Neural progenitor cell (in vitro differentiated cells): Measurements from ENCODE around the gene MUC12. TPM values are rescaled to one million over a fixed set of nuclear protein-coding genes. Genes with fewer than 3 reads are reported as not detected.
A peak's percentile ranks its signal among the peaks of the same experiment; 100 is the strongest.

ENCODE experiments used
- DNase-seq: peaks from one replicate; pipeline ENCODE4 v3.0.0-alpha.2; 2016; ENCODE audit warnings: low spot score
- H2AFZ ChIP-seq: fragments of 200-600 bp; sonication (generic); replicated peaks from 2 replicates; pipeline ENCODE4 v1.6.1; 2016; ENCODE audit warnings: antibody characterized with exemption
- H3F3A ChIP-seq: fragments of 200-600 bp; sonication (generic); 2 replicates; pipeline ENCODE4 v1.6.1; 2016; ENCODE audit warnings: antibody characterized with exemption, low read depth
- H3K27ac ChIP-seq: fragments of 200-600 bp; sonication (generic); 2 replicates; pipeline ENCODE4 v1.5.1; 2016; ENCODE audit warnings: mild to moderate bottlenecking
- H3K27me3 ChIP-seq: fragments of 200-600 bp; sonication (generic); 2 replicates; pipeline ENCODE4 v1.6.1; 2016; ENCODE audit warnings: mild to moderate bottlenecking, moderate library complexity
- H3K36me3 ChIP-seq: fragments of 200-600 bp; sonication (generic); 2 replicates; pipeline ENCODE4 v1.5.1; 2016
- H3K4me1 ChIP-seq: fragments of 200-600 bp; sonication (generic); 2 replicates; pipeline ENCODE4 v1.6.1; 2016; ENCODE audit warnings: mixed run types
- H3K4me2 ChIP-seq: fragments of 200-600 bp; sonication (generic); 2 replicates; pipeline ENCODE4 v1.6.1; 2016
- H3K4me3 ChIP-seq: fragments of 200-600 bp; sonication (generic); 2 replicates; pipeline ENCODE4 v1.5.1; 2016
- H3K79me2 ChIP-seq: fragments of 200-600 bp; sonication (generic); 2 replicates; pipeline ENCODE4 v1.6.1; 2016; ENCODE audit warnings: low read depth
- H3K9ac ChIP-seq: fragments of 200-600 bp; sonication (generic); 2 replicates; pipeline ENCODE4 v1.6.1; 2016
- H3K9me3 ChIP-seq: fragments of 200-600 bp; sonication (generic); 2 replicates; pipeline ENCODE4 v1.5.1; 2016; ENCODE audit warnings: low read depth
- H4K20me1 ChIP-seq: fragments of 200-600 bp; sonication (generic); 2 replicates; pipeline ENCODE4 v1.6.1; 2016; ENCODE audit warnings: low read depth
- H3K27ac Mint-ChIP-seq: 3 replicates; pipeline ENCODE4 v1.8.0; 2021; ENCODE audit warnings: mixed read lengths
- H3K27me3 Mint-ChIP-seq: 2 replicates; pipeline ENCODE4 v1.8.0; 2022; ENCODE audit warnings: low read depth, mild to moderate bottlenecking, inconsistent platforms, moderate library complexity, mixed read lengths; ENCODE audit not compliant: insufficient read depth
- H3K36me3 Mint-ChIP-seq: 3 replicates; pipeline ENCODE4 v1.8.0; 2021; ENCODE audit warnings: mixed read lengths
- H3K4me1 Mint-ChIP-seq: 3 replicates; pipeline ENCODE4 v1.8.0; 2021; ENCODE audit warnings: mixed read lengths
- H3K4me3 Mint-ChIP-seq: 3 replicates; pipeline ENCODE4 v1.8.0; 2021; ENCODE audit warnings: mild to moderate bottlenecking, moderate library complexity, mixed read lengths
- H3K9me3 Mint-ChIP-seq: 3 replicates; pipeline ENCODE4 v1.8.0; 2020; ENCODE audit warnings: mixed read lengths
- EZH2 ChIP-seq: fragments of 200-600 bp; sonication (generic); IDR thresholded peaks from 2 replicates; pipeline ENCODE4 v1.6.1; 2017; ENCODE audit warnings: antibody characterized with exemption, mild to moderate bottlenecking, moderate library complexity
- EZH2phosphoT487 ChIP-seq: fragments of 200-600 bp; sonication (generic); IDR thresholded peaks from 2 replicates; pipeline ENCODE4 v1.6.1; 2017; ENCODE audit warnings: antibody characterized with exemption
- total RNA-seq: library from RNA; depleted of rRNA; stranded (reverse); fragments of >200 nt; gene quantifications from 2 replicates; pipeline ENCODE4 v1.2.3, GENCODE V29; 2015; ENCODE audit warnings: low replicate concordance
- TF ChIP-seq, protein P1 (sequence below): fragments of 200-600 bp; sonication (generic); IDR thresholded peaks from 2 replicates; pipeline ENCODE4 v1.5.1; 2017; ENCODE audit warnings: antibody characterized with exemption, mild to moderate bottlenecking

MUC12 gene
- total RNA-seq, 1 donor from 2014 or later: not detected

DNA sequence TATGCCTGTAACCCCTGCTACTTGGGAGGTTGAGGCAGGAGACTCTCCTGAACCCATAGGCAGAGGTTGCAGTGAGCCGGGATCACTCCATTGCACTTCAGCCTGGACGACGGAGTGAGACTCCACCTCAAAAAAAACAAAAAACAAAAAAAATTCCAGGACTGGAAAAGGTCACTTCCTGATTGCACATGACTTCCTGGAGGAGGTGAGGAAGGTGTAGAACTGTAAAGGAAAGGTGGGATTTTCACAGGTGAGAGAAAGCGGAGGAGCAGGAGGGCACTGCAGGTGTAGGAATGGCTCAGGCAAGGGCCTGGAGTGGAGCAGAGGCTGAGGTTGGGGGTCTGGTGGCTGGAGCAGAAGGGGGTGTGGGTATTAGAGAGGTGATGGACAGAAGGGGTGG lies 23.3 kb upstream of the MUC12 start:
- H3K36me3 Mint-ChIP-seq: no peaks in the 10 kb centered on the region
- no peak overlapping the region for H3K4me3 Mint-ChIP-seq
- peaks cover 10% of the 10 kb centered on the region for H3K4me1 Mint-ChIP-seq
- H3K36me3 ChIP-seq: no peaks in the 10 kb centered on the region
- H3K4me1 ChIP-seq: peaks cover 18% of the 10 kb centered on the region
- no peak overlapping the region for H2AFZ ChIP-seq
- no peak overlapping the region for H3K4me3 ChIP-seq
- no peak overlapping the region for H3K4me2 ChIP-seq
- H3K9me3 ChIP-seq: no peaks in the 10 kb centered on the region
- H3K9ac ChIP-seq: no peak overlapping the region
- no peak for TF ChIP-seq EZH2
- DNase-seq: no peak
- no peaks in the 10 kb centered on the region for H3K79me2 ChIP-seq
- peaks cover 11% of the 10 kb centered on the region for H3F3A ChIP-seq
- no peak overlapping the region for H3K27ac Mint-ChIP-seq
- H4K20me1 ChIP-seq: no peaks in the 10 kb centered on the region
- peaks cover 8% of the 10 kb centered on the region for H3K27me3 Mint-ChIP-seq
- H3K27me3 ChIP-seq: peaks cover 15% of the 10 kb centered on the region
- H3K9me3 Mint-ChIP-seq: peaks cover 5% of the 10 kb centered on the region
- H3K27ac ChIP-seq: no peak overlapping the region

DNA sequence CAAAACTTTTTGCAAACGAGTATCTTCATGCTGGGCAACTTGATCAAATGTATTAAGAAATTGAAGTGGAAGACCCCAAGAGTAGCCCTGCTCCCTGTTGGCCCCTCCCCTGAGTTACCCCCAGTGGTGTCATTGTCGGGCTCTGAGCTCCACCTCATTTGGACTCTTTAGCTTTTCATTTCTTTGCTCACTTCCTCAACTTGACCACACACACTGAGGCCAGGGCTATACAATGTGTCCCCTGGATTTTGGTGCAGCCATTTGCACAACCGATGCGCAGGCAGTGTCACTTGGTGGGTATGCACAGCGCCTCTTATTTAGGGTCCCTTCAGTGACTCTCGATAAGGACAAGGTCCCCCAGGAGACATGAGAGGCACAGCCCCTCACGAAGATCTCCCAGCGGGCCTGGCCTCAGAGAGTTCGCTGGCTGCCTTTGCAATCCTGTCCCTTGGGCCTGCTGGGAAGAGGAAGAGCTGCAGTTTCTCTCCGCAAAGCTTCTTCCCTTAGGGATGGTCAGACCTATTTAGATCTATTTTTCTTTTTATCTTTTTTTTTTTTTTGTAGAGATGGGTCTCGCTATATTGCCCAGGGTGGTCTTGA lies 22.5 kb upstream of the MUC12 start:
- peaks cover 10% of the 10 kb centered on the region for H3K4me1 Mint-ChIP-seq
- H3K9ac ChIP-seq: no peak overlapping the region
- no peak overlapping the region for H3K27ac Mint-ChIP-seq
- DNase-seq: no peak
- H3K9me3 Mint-ChIP-seq: peaks cover 5% of the 10 kb centered on the region
- peaks cover 18% of the 10 kb centered on the region for H3K4me1 ChIP-seq
- H3K4me3 Mint-ChIP-seq: no peak overlapping the region
- H3K79me2 ChIP-seq: no peaks in the 10 kb centered on the region
- H3F3A ChIP-seq: peaks cover 19% of the 10 kb centered on the region
- H3K27me3 Mint-ChIP-seq: peaks cover 8% of the 10 kb centered on the region
- H3K36me3 ChIP-seq: no peaks in the 10 kb centered on the region
- no peaks in the 10 kb centered on the region for H4K20me1 ChIP-seq
- H2AFZ ChIP-seq: no peak overlapping the region
- H3K27me3 ChIP-seq: peaks cover 15% of the 10 kb centered on the region
- H3K36me3 Mint-ChIP-seq: no peaks in the 10 kb centered on the region
- H3K4me3 ChIP-seq: no peak overlapping the region
- H3K9me3 ChIP-seq: no peaks in the 10 kb centered on the region
- no peak overlapping the region for H3K4me2 ChIP-seq
- TF ChIP-seq EZH2phosphoT487: no peak
- TF ChIP-seq, protein P1, sequence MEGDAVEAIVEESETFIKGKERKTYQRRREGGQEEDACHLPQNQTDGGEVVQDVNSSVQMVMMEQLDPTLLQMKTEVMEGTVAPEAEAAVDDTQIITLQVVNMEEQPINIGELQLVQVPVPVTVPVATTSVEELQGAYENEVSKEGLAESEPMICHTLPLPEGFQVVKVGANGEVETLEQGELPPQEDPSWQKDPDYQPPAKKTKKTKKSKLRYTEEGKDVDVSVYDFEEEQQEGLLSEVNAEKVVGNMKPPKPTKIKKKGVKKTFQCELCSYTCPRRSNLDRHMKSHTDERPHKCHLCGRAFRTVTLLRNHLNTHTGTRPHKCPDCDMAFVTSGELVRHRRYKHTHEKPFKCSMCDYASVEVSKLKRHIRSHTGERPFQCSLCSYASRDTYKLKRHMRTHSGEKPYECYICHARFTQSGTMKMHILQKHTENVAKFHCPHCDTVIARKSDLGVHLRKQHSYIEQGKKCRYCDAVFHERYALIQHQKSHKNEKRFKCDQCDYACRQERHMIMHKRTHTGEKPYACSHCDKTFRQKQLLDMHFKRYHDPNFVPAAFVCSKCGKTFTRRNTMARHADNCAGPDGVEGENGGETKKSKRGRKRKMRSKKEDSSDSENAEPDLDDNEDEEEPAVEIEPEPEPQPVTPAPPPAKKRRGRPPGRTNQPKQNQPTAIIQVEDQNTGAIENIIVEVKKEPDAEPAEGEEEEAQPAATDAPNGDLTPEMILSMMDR: no peak
- TF ChIP-seq EZH2: no peak
- no peak overlapping the region for H3K27ac ChIP-seq

- no peak overlapping the region for H3K27ac Mint-ChIP-seq
- no peaks in the 10 kb centered on the region for H4K20me1 ChIP-seq
- no peaks in the 10 kb centered on the region for H3K36me3 ChIP-seq
- peaks cover 10% of the 10 kb centered on the region for H3K4me1 Mint-ChIP-seq
- no peaks in the 10 kb centered on the region for H3K79me2 ChIP-seq
- no peak for DNase-seq
- peaks cover 5% of the 10 kb centered on the region for H3K9me3 Mint-ChIP-seq
- H3K9me3 ChIP-seq: no peaks in the 10 kb centered on the region
- TF ChIP-seq EZH2phosphoT487 (no peak), EZH2 (no peak)
- TF ChIP-seq, protein P1: no peak
- H3K27me3 ChIP-seq: peaks cover 15% of the 10 kb centered on the region
- H3K4me3 ChIP-seq: no peak overlapping the region
- H2AFZ ChIP-seq: no peak overlapping the region
- H3F3A ChIP-seq: peaks cover 19% of the 10 kb centered on the region
- no peak overlapping the region for H3K4me3 Mint-ChIP-seq
- H3K4me1 ChIP-seq: peaks cover 18% of the 10 kb centered on the region
- no peak overlapping the region for H3K9ac ChIP-seq
- H3K4me2 ChIP-seq: no peak overlapping the region
- H3K27ac ChIP-seq: no peak overlapping the region
- peaks cover 6% of the 10 kb centered on the region for H3K27me3 Mint-ChIP-seq
- no peaks in the 10 kb centered on the region for H3K36me3 Mint-ChIP-seq
Measured at GRCh38 chr7:100947792-100948191, 21.6 kb upstream of the MUC12 start.

GRCh38 chr7:100949227-100949932 lies 20.0 kb upstream of the MUC12 start, which contains the start of gene MUC3A:
Gene MUC3A, plus strand, starts transcription at chr7:100949534. Its CDS starts 91 bp downstream, at chr7:100949625.
- Histone ChIP-seq H3K9ac (no peak within 1 kb of the TSS), H4K20me1 (no peaks in the 10 kb centered on the region), H3K4me2 (peak within 1 kb of the TSS; percentile 31), H3K36me3 (no peaks in the 10 kb centered on the region), H3K27ac (no peak within 1 kb of the TSS), H3K4me3 (no peak within 1 kb of the TSS), H2AFZ (peak within 1 kb of the TSS; percentile 68), H3K9me3 (no peaks in the 10 kb centered on the region), H3K4me1 (peaks cover 11% of the 10 kb centered on the region), H3F3A (peaks cover 19% of the 10 kb centered on the region), H3K79me2 (no peaks in the 10 kb centered on the region), H3K27me3 (peaks cover 15% of the 10 kb centered on the region)
- peaks cover 3% of the 10 kb centered on the region for H3K9me3 Mint-ChIP-seq
- TF ChIP-seq EZH2 (no peak), EZH2phosphoT487 (no peak)
- TF ChIP-seq, protein P1: no peak
- no peak within 1 kb of the TSS for H3K27ac Mint-ChIP-seq
- H3K4me1 Mint-ChIP-seq: peaks cover 10% of the 10 kb centered on the region
- H3K4me3 Mint-ChIP-seq: peak within 1 kb of the TSS; percentile 21
- peaks cover 6% of the 10 kb centered on the region for H3K27me3 Mint-ChIP-seq
- no peaks in the 10 kb centered on the region for H3K36me3 Mint-ChIP-seq
- no peak for DNase-seq
